Activated naive CD4-positive, alpha-beta T cell treated with Interleukin-2 at 50 U/mL for 16 hours (primary cell): ENCODE results near the gene GEMIN4.
"Not testable (repeated sequence)": the region's sequence is repeated elsewhere in the genome, so short reads cannot be mapped to it uniquely, and the experiment has no call there.

Experiments
- DNase-seq: peaks from one replicate; pipeline ENCODE4 v3.0.0-alpha.2; 2020

Gene GEMIN4

DNA sequence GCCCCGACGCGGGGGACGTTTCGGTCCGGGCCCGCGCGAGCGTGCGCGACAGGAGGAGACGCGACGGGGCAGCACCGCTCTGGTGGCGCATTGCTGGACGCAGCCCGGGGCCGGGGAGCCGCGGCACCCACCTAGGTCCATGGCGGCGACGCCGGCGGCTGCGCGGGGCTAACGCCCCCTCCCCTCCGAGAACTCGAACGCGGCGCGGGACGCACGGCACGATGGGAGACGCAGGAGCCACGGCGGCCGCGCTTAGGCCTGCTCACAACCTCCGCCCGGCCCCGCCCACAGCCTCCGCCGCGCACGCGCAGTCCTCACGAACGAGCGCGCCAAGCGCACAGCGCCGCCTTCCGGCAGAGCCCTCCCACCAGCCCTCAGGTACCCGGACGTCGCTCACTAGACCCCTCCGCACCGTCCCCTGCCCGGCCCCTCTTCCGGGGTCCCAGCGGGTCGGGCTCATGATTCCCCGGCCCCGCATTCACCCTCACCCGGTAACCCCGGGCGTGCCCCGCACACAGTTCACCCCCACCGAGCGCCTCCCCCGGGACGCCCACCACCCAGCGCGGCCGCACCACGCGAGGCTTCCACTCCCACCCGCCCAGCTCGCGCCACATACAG lies at the start of gene GEMIN4:
GEMIN4 (minus strand) TSS at position 263 of the 618 bp plus-strand sequence; CDS start at position 141, 122 bp downstream.
- peak; percentile 98 for DNase-seq

DNA sequence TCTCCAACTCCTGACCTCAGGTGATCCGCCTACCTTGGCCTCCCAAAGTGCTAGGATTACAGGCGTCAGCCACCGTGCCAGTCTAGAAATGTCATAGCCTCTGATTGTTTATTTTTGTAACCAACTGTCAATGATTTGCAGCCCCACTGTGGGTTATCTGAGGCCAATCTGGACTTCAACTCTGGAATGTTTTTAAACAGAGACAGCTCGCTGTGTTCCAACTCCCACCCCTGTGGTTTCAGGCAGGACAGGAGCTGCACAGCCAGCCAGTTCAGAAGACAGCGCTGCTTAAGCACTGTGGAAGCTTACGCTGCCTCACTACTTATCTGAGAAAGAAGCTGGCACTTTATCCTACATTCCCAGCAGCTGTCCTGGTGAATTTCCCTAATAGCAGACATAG lies 49.6 kb upstream of the GEMIN4 start:
- no peak for DNase-seq

DNA sequence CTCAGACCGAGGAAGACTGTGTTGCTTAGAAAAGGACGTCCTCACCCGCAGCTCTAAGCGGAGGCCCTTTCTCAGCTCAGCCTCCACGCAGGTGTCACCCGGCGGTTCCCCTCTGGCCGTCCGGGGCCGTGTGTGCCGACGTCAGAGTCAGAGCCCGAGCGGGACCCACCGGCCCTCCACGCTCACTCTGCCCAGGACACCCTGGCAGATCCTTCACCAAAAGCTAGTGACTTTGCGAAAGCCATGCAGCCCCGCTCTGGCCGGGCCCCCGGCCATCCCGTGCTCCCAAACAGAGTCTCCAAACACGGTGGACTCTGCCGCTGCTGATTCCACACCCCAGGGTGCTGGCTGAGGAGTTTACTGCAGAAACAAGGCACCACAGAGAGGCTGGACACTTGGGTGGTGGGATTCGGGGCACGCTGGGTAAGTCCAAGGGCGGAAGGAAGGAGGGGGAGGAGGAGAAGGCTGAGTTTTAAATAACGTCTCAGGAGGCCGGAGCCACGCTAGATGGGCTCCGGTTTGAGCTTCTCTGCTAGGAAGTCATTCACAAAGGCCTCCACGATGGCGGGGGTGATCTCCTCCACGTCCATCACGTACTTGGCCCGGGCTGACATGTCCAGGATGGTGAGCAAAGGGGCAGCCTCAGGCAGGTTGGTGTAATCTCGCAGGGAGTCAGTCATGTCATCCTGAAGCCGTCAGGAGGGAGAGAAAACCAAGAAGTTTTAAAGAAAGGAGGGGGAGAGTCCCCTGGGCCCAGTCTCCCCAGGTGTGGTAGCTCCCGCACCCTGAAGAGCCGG lies 48.6 kb upstream of the GEMIN4 start:
- no peak for DNase-seq

DNA sequence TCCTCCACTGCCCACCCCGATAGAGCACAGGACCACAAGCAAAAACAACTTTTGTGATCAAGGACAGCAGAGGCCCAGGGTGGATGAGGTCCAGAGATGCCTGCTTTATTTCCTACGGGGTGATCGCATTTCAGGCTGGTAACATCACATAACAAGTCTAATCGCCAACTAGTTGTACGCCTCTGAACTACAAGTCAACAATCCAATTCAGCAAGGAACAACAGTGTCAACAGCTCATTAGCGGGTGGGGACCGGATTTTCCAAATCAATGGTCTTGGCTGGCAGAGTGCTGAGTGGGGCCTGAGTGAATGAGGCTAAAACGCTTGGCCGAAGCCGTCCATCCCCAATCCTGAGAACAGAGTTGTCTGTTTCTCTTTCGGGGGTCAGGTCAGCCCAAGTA lies 47.2 kb upstream of the GEMIN4 start:
- no peak for DNase-seq

DNA sequence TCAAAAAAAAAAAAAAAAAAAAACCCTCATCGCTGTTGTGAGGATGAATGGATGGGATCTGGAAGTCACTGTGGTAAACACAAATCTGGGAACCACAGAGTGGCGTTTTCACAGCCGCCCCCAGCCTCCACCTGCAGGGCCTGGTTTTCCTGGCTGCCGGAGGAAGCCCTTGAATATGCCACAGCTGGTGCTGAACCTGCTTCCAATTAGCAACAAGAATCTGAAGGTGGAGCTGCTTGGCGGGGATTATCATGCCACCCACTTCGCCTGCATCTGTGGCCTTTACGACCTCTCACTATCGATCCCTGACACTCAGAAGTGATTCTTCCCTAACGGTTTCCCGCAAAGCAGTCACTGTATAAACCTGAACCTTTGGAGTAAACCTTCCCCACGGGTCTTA lies 46.2 kb upstream of the GEMIN4 start:
- no peak for DNase-seq

DNA sequence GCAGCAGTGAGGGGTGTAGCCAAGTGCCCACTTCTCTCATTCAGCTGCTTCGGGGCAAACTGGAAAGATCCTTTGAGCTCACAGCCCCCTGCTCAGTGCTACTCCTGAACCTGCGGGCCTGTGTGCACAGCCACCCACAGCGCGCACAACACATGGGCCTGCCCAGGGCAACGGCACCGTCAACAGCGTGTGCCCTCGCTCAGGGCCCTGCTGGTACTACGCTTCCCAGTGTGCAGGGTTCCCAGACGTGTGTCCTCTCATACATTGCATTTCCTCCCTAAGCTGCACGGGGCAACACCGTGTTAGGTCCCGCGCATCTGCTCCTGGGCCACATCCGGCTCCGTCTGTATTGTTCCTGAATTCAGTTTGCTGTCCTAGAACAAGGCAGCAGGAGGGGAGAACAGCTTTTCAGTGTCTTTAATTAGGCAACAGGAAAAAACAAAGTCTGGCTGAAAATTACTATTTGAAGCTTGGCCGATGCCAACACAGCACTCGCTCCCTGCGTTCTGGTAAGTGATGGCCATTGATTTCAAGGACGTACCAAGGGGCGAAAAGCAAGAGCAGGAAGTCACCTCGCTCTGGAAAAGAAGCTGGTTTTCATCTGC lies 45.3 kb upstream of the GEMIN4 start:
- DNase-seq, result no peak

DNA sequence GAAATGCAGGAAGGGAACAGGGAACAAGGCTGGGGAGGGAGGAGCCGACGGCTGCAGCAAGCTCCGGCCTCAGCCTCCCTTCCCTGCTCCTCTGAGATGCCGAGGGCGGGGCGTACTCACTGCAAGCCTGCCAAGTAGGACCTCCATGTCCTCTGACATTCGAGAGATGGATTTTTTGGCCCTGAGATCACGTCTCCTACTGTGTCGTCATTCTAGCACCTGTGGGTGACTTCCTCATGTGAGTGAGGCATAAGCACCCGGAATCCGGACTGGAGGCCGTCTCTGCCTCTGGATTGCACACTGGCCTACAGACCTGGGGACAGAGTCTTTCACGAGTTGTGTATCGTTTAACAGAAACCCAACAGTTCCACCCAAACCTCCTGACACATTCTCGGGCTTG lies 44.5 kb upstream of the GEMIN4 start:
- DNase-seq, result no peak

DNA sequence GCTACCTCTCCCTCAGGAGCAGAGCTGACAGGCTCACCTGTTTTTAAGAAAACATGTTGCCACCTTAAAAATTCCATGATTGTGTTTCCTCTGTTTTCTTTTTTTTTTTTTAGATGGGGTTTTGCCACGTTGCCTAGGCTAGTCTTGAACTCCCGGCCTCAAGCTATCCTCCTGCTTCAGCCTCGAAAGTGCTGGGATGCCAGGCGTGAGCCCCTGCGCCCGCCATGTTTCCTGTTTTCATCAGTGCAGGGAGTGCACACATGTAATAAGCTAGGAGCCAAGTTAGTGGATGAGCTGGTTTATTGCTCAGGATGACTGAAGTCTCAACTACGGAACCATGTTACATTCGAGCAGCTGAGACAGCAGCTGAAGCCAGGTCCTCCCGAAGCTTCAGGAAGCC lies 43.7 kb upstream of the GEMIN4 start:
- no peak for DNase-seq

DNA sequence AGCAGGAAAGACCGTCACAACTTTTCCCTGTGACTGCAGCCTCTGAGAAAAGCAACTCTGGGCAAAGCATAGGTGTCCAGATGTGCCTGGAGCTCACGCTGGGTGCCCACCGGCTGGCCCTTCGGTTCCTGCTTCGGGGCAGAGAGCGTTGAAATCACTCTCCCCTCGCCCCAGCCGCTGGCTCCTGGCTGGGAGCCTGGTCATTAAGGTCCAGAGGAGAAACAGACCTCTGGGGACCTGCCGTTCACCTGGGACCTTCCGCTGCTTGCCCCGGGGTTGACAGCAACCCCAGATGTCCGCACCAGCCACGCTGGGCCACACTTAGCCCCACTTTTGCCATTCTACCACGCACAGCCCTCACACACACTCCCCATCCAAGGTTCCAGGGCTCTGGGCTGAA lies 43.2 kb upstream of the GEMIN4 start:
- DNase-seq, result no peak

DNA sequence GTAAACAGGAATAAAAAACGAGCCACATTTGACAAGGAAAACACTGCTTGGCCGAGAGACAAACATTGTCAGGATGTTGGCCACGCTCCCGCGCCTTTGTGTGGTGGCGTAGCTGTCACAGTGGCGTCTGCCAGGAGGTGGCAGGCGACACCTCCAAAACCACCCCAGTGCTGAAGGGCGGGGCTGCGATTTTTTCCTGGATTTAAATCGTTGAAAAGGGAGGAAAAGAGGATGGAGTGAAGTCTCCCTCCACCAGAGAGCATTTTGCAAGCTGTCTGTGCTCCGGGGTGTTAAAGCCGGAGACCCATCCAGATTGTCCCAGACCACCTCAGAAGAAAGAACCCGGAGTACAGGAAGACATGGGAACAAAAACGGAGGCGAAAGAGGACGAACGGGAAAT lies 42.8 kb upstream of the GEMIN4 start:
- peak; percentile 28 for DNase-seq

DNA sequence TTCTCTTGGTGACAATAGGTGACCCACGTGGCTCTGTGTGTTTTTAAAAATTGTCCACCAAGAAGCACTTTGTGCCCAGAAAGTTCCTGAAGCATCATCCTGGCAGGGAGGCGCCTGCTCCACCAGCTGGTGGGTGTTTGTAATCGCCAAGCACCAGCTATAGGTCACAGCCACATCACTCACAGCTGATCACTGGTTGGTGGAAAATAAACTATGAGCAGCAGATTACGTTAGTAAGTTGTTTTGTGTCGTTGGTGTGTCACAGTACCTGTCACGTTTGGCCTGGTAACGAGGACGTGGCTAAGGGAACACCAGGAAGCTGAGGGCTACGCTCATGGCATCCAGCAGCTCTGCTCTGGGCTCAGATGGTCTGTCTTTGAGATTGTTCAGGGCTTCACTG lies 40.2 kb upstream of the GEMIN4 start:
- DNase-seq, result no peak

DNA sequence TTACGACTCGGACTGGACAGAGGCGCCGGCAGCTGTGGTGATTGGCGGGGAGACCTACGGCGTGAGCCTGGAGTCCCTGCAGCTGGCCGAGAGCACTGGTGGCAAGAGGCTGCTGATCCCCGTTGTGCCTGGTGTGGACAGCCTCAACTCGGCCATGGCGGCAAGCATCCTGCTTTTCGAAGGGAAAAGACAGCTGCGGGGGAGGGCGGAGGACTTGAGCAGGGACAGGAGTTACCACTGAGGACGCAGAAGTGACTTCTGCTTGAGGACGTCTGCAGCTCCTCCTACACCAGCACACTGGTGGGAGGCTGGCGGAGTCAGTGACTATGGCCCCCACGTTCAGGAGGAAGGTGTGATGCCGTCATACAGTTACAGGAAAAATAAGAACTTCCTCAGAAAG lies 39.8 kb upstream of the GEMIN4 start:
- no peak for DNase-seq

DNA sequence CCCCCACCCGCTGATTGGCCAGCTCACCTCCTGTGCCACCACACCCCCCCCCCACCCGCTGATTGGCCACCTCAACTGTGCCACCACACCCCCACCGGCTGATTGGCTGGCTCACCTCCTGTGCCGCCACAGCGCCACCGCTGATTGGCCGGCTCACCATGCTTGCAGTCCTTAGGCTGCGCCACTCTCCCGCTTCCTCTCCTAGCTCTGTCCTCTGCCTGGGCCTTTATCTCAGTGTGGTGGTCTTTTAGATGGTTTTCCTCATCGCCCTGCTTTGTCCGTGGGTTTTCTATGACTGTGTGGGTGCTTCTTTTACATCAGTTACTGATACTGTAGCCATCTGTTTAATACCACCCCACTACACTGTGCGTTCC lies 38.8 kb upstream of the GEMIN4 start:
- DNase-seq, result not testable (repeated sequence)

DNA sequence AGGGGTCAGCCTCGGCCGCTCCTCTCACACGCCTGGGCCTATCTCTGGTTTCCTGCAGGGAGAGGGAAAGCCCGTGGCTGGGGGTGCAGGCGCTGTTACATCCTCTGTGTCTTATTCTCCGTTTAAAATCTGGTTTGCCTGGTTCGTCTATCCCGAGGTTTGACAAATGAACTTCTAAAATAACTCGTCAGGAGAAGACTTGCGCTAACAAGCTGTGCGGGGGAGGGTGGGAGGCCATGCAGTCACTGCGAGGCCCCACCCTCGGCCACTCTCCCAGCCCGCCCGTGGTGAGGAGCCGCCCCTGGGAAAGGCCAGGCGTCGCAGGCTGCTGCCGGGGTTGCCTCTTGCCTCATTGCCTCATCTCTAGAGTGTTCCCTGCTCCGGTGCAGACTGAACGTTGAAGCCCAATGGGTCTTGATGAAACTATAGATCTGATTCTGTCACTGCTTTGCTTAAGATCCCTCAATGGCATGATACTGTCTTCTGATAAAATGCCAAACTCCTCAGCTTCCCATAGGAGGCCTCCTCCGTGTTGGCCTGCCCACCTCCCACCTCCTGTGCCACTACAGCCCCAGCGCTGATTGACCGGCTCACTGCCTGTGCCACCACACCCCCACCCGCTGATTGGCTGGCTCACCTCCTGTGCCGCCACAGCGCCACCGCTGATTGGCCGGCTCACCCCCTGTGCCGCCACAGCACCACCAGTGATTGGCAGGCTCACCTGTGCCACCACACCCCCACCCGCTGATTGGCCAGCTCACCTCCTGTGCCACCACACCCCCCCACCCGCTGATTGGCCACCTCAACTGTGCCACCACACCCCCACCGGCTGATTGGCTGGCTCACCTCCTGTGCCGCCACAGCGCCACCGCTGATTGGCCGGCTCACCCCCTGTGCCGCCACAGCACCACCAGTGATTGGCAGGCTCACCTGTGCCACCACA lies 38.1 kb upstream of the GEMIN4 start:
- DNase-seq, result not testable (repeated sequence)

DNA sequence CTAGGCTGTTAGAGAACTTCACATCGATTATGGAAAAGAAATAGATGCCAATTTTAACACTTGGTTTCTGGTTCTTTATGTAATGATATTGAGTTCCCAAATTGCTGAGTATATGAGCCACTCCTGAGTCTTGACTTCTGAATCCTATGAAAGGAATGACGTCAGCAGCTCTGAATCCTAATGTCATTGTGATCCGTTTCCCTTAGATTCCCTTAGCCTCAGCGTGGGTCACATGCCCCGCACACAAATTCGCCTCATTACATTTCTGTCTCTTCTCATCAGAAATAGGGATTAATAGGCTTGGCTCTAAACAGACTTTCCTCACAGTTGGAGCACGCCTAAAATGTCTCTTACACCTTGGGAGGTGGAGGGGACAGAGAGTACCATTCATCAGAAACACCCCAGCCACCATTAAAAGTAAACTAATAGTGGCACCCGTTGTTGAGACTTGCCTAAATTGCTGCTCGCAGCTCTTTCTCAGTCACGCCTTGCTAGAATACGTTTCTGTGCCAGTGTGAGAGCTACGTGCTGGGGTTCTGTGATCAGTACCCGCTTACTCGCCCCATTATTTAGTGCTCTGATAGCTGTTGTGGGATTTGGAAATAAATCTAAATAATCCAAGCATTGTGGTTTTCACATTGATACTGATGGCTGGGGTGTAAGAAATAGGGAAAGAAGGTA lies 37.2 kb upstream of the GEMIN4 start:
- DNase-seq, result no peak

DNA sequence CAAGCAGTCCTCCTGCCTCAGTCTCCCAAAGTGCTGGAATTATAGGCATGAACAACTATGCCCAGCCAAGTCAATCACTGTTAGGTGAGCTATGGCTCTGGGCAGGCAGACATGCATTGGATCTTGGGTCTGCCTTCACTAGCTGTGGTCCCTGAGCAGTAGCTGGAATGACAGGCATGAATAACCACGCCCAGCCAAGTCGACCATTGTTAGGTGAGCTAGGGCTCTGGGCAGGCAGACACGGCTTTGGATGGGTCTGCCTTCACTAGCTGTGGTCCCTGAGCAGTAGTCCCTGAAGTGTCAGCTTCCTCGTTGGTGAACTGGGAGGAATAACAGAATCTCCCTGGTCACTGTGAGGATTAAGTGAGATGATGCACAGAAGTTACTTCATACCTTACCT lies 36.5 kb upstream of the GEMIN4 start:
- no peak for DNase-seq

DNA sequence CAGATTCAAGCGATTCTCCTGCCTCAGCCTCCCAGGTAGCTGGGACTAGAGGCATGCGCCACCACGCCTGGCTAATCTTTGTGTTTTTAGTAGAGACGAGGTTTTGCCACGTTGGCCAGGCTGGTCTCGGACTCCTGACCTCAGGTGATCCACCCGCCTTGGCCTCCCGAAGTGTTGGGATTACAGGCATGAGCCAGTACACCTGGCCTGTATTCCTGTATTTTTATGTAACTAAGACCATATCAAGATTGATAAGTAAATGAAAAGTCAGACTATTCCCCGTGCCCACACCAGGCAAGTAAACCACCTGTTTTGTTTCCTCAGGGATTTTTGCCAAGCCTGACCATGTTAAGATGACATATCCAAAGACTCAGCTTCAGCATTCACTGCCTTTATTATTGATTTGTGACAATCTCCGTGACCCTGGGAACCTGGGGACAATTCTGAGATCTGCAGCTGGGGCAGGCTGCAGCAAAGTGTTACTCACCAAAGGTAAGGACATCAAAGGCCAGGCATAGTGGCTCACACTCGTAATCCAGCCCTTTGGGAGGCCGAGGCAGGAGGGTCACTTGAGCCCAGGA lies 35.7 kb upstream of the GEMIN4 start:
- no peak for DNase-seq

DNA sequence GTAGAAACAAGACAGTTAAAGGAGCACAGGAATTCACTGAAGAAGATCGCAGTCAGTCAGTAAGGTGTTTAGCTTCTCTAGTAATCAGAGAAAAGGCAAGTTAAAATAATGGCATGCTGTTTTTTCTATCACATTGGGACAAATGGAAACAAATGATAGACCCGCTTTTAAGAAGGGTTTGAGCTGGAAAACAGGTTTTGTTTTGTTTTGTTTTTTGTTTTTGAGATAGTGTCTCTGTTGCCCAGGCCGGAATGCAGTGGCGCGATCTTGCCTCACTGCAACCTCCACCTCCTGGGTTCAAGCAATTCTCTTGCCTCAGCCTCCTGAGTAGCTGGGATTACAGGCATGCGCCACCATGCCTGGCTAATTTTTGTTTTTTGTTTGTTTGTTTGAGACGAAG lies 33.8 kb upstream of the GEMIN4 start:
- not testable (repeated sequence) for DNase-seq

DNA sequence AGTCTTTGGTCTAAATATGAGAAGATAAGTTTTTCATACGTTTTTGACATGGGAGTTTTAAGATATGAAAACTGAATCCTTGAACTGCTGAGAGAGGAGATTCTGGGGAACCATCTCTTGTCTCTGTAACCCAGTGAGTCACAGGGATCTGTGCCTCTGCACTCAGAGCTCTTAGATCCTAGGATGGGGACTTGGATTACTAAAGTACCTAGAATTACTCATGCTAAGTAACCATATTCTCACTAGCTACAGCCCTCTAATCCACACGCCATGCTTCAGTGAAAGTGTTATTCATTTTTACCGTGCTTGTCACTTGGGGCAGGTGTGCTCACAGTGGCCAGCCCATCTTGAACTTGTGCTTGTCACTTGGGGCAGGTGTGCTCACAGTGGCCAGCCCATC lies 32.1 kb upstream of the GEMIN4 start:
- DNase-seq, result no peak

DNA sequence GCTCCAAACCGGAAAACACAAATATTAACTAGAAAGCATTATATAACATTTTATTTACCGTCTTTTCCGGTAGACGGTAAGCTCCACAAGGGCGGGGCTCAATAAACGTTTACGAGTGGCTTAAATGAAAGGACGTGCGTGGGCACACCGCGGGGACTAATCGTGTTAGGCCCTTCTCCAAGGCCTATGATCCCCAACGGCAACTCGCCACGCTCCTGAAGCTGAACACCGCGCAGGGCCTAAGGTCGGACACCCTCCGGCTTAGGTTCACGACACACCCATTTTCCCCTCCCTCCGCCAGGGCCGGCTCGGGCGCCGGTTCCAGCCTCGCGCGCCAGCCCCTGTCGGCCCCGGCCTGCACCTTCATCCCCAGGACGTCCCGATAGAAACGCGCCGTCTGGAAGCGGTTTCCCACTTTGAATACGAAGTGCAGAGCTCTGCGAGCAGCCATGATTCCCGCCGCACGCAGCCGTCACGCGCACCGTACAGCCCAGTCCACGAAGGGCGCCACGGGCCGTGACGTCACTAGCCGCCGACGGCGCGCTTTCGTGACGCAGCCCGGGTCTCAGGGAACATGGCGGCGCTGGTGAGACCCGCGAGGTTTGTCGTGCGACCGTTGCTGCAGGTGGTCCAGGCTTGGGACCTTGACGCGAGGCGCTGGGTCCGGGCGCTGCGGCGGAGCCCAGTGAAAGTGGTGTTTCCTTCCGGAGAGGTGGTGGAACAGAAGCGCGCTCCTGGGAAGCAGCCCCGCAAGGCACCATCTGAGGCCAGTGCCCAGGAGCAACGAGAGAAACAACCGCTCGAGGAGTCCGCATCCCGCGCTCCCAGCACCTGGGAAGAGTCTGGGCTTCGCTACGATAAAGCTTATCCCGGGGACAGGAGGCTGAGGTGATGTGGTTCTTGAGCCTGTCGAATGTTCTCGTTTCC lies 30.0 kb upstream of the GEMIN4 start, which contains the start of the genes GLOD4 and MRM3:
GLOD4 (minus strand) TSS at position 476 of the 927 bp plus-strand sequence; CDS start at position 451, 25 bp downstream.
MRM3 (plus strand) TSS at position 549 of the 927 bp plus-strand sequence; CDS start at position 575, 26 bp downstream.
- DNase-seq, result peak; percentile 95

DNA sequence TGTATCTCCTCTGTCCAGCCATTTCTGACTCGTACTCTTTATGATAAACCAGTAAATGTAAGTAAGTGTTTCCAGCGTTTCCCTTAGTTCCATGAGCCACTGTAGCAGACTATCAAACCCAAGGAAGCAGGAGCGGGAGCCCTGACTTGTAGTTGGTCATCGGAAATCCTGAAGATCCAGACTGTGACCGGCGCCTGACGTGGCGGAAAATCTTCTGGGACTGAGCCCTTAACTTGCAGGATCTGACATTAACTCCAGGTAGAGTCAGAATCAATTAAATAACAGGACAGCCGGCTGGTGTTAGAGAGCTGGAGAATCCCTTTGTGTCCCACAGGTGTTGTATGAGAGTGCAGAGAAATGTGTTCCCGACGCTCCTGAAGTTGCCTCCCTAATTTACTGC lies 26.0 kb upstream of the GEMIN4 start:
- no peak for DNase-seq
